ENCODE measurements around the gene SLC46A3.

DNA sequence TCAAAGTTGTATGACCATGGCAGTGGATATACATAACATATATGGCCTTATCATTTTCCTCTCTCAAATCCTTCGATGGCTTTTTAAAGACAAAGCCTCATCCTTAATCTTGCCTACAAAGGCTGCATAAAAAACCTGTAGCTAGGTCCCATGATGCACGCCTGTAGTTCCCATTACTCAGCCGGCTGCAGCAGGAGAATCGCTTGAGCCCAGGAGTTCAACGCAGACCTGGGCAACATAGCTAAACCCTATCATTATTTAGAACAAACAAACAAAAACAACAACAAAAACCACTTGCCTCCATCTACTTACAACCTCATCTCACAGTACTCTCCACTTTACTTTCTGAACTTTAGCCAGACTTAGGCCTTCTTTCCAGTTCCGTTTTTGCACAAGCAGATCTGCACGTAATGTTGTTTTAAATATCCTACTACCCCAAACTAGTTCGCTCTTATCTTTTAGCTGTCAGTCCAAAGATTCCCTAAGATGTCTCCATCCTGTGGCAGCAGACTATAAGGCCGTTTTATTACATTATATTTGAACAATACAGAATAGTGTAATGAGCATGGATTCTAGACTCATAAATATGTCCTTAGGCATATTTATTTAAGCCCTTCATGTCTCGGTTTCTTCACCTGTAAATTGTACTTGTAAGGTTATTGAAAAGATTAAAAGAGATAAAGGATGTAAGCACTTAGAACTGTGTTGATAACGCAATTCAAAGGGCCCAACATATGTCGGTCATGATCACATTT lies 60.8 kb downstream of the SLC46A3 start:
- TF ChIP-seq ETV6 (conservative IDR thresholded peaks at IDR 0.05 in 1 of 2, IDR thresholded peaks at IDR 0.05 in 1 of 2; ENCODE audit: borderline replicate concordance in 1 of 2, low read depth in 1 of 2) (no peak), EP300 (IDR thresholded peaks at IDR 0.05; ENCODE audit: borderline replicate concordance in 1 of 2, control insufficient read depth in 1 of 2, low read depth in 2 of 2, low read length in 2 of 2) (no peak), GABPA (IDR thresholded peaks at IDR 0.05; ENCODE audit: low read depth) (no peak), CHD4 (IDR thresholded peaks at IDR 0.05) (no peak)

Measured in GM12878 (cell line).